AG08396 (cell line): ENCODE results near the gene GARIN5B.

Experiments
- DNase-seq: peaks from one replicate; pipeline ENCODE4 v3.0.0; 2012; ENCODE audit warnings: low spot score, mixed read lengths

The GARIN5B gene

DNA sequence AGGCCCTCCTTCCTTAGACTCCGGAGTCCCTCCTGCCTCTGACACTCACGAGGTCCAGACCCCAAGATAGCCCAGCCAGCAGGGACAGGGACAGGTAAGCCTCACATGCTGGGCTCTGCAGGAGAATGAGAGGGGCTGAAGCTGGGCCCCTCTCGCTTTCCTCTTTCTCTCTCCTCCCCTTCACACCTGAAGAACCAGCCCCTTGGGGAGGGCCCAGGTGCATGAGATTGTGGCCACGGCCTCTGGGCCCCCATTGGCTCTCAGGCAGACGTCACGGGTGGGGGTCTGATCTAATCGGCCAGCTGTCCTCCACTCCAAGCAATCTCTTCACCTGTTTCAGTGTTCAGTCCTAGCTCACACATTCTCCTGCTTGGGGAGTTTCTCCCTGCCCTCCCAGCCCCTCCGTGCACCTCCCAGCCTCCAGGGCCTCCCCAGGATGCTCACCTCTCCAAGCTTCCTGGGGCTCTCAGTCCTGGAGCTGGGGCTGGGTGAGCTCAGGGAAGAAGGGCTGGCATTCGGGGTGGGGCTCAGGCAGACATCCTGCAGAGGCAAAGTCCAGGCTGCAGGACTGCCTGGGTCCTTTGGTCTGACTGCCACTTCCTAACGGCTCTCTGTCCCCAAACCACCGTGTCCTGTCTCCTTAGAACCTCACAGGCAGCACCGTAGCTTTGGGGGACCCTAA is 40.7 kb downstream of the GARIN5B start:
- DNase-seq = no peak

DNA sequence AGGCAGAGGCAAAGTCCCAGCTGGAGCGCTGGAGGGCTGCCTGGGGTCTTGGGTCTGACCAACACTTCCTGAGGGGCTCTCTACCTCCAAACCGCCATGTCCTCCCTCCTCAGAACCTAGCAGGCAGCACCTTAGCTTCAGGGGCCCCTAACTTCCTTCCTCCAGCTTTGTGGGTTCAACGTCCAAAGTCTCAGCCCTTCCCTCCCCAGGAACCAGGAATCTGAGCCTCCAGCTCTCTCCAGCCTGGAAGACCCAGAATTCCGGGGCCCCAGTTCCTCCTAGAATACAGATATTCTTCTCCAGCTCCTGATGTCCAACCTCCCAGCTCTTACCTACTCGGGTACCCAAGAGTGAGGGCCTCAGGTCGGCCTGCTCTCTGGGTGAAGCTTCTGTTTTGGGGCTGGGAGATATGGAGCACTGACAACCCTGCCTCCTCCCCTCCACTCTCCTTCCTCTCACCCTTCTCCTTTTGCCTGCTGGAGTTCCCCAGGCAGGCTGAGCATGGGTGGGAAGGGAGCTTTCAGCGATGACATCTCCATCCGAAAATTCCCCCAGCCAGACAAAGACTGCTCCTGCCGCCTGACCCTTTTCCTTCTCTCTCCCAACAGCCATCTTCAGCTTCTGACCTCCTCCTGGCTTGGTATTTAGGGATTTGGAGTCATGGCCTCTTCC is 41.5 kb downstream of the GARIN5B start:
- DNase-seq = no peak

DNA sequence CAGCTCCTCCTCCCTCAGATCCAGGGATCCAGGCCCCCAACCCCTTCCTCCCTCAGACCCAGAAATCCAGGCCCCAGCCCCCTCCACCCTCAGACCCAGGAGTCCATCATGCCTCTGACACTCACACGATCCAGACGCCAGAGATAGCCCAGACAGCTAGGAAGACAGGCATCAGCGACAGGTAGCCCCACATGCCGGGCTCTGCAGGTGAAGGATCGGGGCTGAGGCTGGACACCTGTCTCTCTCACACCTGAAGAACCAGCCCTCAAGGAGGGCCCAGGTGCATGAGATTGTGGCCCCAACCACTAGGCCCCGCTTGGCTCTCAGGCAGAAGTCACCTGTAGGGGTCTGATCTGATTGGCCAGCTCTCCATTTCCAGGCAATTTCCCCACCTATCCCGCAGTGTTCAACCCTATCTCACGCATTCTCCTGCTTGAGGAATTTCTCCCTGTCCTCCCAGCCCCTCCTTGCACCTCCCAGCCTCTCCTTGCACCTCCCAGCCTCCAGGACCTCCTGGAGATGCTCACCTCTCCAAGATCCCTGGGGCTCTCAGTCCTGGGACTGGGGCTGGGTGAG is 42.1 kb downstream of the GARIN5B start:
- no peak for DNase-seq

DNA sequence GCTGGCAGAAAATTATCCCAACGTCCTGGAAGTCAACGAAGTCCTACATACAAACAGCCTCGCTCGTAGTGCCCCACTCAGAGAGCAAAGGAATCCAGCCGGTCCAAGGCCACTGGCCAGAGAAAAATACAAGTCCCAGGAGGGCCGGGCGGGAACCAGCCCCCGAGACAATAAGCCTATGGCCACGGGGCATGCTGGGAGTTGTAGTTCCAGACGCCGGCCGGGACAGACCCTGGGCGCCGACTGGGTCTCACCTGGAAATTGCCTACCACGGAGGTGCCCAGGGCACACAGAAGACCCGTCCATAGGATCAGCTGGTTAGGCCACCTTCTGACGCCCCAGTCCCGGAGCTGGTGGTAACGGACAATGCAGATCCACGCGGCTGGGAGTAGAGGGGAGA is 43.3 kb downstream of the GARIN5B start:
- peak; percentile 78 for DNase-seq

DNA sequence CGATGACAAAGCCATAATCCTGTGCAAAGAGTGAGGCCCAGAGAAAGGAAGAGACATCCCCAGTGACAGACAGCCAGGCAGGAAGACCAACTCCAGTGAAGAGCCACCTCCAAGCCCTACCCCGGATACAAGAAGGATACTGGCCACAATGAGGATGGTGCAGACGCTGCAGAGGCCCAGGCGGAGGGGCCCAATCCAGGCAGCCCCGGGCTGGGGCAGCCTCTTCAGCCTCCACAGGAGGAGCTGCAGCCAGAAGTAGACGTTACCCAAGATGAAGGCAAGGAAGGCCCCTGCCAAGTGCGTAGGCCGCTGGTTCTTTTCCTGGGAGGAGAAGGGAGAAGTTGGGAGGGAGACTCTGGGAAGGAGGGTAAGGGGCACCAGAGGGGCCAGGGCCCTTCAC is 46.4 kb downstream of the GARIN5B start:
- DNase-seq = no peak

DNA sequence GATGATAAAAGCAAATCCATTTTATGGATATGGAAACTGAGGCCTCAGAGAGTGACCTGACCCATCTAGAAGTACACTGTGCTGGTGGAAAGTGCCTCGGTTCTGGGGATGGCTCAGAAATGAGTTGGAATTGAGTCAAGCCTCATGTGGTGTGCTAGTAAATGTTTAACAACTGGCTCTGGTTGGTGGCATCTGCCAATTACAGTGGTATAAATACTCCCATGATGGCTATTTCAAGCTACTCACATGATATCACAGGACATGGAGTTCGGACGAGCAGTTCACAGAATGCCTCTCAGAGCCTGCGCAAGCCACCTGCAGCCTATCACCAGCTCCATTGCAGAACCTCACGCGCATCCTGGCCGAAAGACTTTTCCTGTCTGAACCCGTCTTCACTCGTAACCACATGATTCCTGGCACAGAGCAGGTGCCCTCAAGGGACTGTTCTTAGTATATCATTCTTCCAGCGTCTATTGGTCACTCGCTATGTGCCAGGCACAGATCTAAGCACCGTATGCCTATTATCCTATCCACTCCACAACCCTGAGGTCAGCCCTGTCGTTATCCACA is 47.0 kb downstream of the GARIN5B start:
- no peak for DNase-seq

DNA sequence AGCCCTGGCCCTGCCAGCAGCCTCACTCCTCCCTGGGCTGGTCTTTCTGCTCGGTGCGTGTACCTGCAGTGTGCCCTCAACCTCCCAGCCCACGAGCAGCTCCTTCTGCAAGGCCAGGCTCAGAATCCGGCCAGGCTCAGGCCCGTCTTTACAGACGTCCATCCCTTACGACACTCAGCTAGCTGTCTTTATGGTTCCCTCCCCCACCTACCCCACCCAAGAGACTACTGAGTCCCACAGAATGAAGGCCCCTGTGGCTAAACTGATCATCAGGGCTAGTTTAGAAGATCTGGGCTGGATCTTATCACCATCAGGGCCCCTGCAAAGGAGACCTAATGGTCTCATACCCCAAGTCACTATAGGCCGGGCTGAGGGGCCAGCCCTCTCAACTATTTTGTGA is 48.7 kb downstream of the GARIN5B start:
- no peak for DNase-seq

DNA sequence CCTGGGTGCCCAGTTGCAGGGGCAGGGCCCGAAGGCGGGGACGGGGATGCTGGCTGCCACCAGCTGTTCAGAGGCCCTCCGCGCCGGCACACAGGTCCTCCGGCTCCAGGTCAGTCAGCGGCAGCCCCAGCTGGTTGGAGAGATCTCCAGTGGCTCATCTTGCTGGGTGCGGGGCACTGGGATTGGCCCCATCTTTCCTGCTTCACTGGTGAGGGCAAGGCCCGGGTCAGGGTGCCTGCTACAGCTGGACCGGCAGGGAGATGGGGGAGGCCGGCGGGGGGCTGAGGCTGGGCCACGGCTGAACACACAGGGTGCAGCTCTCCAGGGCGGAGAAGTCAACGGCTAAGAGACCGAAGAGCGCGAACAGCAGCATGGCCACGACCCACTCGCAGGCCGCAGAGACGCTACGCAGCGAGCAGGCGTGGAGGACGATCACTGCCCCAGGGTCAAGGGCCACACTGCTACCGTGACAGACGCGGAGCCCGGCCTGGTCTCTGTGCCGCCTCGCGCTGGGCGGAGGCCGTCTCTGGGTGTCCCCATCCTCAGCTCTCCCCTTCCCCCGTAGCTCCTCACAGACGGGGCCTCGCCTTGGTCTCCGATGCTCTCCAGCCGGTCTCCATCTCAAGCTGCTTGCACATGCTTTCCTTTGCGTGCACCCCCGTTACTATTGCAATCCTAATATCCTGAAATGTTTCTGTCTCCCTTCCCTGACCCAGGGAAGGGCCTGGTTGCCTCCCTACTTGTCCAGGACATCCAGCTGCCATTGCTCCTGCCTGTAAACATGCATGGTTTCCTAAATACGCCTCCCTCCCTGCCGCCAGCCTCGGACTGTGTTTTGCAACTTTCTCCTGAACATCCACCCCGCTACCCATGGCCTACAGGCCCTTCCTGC is 50.2 kb downstream of the GARIN5B start:
- DNase-seq = no peak

DNA sequence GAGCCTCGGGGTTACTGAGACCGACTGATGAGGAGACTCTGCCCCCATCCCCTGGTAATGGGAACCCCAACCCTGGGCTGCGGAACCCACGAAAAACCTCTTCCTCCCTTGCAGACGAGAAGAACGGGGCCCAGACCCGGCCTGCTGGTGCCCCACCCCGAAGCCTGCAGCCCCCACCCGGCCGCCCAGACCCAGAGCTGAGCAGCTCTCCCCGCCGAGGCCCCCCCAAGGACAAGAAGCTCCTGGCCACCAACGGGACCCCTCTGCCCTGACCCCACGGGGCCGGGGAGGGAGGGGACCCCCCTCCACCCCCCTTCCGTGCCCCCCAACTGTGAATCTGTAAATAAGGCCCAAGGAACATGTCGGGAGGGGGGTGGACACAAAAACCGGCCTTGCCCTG is 51.3 kb downstream of the GARIN5B start:
- no peak for DNase-seq

DNA sequence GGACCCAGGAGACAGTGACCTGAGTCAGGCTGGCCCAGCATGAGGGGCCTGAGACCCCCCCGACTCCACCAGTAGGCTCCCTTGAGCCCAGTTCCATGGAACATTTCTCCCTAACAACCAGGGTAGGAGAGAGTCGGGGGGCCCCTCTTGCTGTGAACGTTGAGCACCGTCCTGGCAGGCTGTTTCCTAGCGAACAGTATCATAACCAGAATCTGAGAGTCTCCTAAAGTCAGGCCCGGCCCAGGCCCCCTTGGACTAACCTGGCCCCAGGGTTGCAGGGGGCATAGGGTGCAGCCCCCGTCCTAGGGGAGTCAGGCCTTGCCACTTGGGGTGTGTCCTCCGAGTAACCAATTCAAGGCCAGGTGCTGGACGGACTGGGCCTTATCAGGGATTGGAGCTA is 51.7 kb downstream of the GARIN5B start:
- DNase-seq = no peak

DNA sequence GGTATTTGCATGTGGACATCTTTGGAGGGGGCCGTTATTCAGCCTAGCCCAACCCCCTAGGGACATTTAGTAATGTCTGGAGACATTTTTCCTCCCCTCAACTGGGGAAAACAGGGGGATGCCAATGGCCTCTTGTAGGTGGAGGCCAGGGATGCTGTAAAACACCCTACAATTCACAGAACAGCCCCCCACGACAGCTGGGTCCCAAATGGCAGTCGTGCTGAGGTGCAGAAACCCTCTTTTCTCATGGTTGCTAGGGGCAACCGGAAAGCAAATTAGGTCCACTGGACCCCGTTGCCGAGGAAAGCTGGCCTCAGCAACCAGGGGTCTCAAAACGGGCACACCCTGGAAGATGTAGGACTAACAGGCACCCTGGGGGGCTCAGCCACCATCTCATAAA is 52.6 kb downstream of the GARIN5B start:
- DNase-seq = no peak

DNA sequence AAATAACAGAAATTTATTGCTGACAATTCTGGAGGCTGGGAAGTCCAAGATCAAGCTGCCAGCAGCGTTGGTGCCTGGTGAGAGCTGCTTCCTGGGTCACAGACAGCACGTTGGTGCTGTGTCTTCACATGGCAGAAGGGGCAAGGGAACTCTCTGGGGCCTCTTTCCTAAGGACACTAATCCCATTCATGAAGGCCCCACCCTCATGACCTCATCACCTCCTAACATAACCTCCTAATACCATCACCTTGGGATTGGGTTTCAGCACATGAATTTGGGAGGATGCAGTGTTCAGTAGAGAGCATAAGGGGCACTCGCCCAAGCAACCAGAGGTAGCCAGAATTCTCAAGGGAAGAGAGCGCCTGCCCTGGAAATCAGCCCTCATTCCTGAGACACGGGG is 53.6 kb downstream of the GARIN5B start:
- DNase-seq = no peak

DNA sequence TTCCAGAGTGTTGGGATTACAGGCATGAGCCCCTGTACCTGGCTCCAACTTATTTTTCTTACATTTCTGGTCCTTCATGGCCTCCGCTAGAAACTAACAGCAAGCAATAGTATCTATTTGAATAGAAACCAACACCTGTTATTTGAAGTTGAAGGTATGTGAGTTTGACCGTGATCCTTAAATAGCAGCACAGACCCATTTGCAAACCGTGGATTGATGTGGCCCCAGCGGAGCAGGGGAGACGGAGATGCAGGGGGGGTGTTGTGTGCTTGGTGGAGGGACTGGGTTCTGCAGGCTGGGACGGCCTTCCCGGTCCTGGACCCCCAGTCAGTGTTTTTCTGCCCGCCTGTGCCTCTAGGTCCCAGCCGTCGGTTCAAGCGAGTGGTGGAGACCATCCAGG is 54.8 kb downstream of the GARIN5B start:
- no peak for DNase-seq

DNA sequence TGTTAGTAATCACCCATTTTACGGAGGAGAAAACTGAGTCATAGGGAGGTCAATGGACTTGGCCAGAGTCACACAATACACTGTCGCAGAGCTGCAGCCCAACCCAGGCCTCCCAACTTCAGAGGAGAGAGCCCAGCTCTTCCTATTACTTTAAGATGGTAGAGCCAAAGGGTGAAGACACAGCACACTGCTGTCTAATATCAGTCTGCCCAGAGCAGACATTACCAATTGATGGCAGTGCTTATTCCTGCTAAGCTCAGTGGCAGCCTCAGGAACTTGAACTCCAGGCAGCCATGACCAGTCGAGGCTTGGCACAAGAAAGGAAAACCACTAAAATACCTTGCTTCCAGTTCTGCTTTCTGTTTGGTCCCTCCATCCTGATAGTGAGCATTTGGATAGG is 56.3 kb downstream of the GARIN5B start:
- no peak for DNase-seq

DNA sequence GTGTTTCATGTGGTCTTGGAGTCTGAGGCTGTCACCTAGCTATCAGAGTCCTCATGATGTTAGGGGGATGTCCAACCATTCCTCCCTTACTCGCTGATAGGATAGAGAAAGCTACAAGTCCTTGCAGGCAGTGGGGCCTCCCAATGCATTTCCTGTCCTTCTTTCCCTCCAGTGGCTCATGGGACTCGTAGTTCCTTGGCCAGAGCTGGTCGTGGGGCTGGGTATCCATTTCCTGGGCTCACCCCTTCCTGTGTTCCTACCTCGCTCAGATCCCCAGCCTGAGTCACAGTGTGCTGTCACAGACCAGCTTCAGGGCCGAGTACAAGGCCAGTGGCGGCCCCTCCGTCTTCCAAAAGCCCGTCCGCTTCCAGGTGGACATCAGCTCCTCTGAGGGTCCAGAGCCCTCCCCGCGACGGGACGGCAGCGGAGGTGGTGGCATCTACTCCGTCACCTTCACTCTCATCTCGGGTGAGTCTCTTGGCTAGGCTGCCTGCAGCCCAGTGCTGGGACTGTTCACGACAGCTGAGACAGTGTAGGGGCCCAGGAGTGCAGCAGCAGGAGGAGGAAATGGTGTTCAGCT is 57.0 kb downstream of the GARIN5B start:
- DNase-seq = no peak

DNA sequence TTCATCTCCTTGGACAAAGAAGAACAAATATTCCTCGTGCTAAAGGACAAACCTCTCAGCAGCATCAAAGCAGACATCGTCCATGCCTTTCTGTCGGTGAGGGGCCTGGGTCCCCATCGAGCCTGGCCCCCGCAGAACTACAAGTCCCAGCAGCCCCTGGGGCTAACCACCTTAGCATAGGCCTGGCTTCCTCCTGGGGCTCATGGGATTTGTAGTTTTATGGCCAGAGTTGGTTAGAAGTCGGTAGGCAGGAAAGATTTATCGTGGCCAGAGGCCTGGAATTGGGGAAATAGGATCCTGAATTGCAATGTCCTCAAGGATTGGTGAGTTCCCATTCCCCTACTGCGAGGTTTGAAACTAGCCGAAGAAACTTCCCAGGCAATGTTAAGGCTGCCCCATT is 57.6 kb downstream of the GARIN5B start:
- peak; percentile 61 for DNase-seq

DNA sequence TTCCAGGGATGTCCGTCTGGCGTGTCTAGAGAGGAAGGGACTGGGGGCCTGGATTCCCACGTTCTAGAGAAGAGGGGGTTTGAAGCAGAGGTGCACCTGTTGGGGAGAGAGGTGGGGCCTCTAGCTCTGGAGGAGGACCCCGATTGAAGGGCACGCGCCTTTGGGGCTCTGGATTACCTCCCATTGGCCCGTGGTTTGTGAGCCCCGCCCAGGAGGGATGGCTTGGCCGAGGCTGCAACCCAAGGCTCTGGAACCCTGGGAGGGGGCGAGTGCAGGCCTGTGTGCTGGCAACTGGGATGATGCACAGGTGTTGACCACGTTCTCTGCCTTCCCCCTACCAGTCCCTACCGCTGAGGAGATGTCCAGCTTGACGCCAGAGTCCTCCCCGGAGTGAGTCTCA is 58.1 kb downstream of the GARIN5B start:
- DNase-seq = no peak
